Loucy (cell line): ENCODE results near the gene TTYH2.

Source experiments
- H2AFZ ChIP-seq: fragments of 200-600 bp; sonication (generic); 2 replicates; pipeline ENCODE4 v1.6.0; 2016; ENCODE audit warnings: antibody characterized with exemption, mild to moderate bottlenecking, low read length, moderate library complexity
- H3F3A ChIP-seq: fragments of 200-600 bp; 2 replicates; pipeline ENCODE4 v1.6.0; 2016; ENCODE audit warnings: antibody characterized with exemption, low read depth, mild to moderate bottlenecking
- H3K27me3 ChIP-seq: fragments of 200-600 bp; sonication (generic); 2 replicates; pipeline ENCODE4 v1.6.1; 2014; ENCODE audit warnings: low read length, mild to moderate bottlenecking; ENCODE audit not compliant: insufficient read depth, poor library complexity, severe bottlenecking
- H3K36me3 ChIP-seq: fragments of 200-600 bp; sonication (generic); 2 replicates; pipeline ENCODE4 v1.6.1; 2016; ENCODE audit warnings: low read length; ENCODE audit not compliant: insufficient read depth
- H3K4me1 ChIP-seq: fragments of 200-600 bp; sonication (generic); 2 replicates; pipeline ENCODE4 v1.5.1; 2014; ENCODE audit warnings: low read length, mild to moderate bottlenecking; ENCODE audit not compliant: insufficient read depth, poor library complexity, severe bottlenecking
- H3K4me2 ChIP-seq: fragments of 200-600 bp; sonication (generic); 2 replicates; pipeline ENCODE4 v1.6.0; 2014; ENCODE audit warnings: antibody characterized with exemption, low read length, low read depth, mild to moderate bottlenecking; ENCODE audit not compliant: poor library complexity, severe bottlenecking
- H3K4me3 ChIP-seq: fragments of 200-600 bp; sonication (generic); 2 replicates; pipeline ENCODE4 v1.5.1; 2014; ENCODE audit warnings: low read length, mild to moderate bottlenecking, mixed read lengths; ENCODE audit not compliant: poor library complexity, severe bottlenecking
- H3K79me2 ChIP-seq: fragments of 200-600 bp; sonication (generic); 2 replicates; pipeline ENCODE4 v1.6.1; 2014; ENCODE audit warnings: low read length; ENCODE audit not compliant: insufficient read depth
- H3K9ac ChIP-seq: fragments of 200-600 bp; sonication (generic); 2 replicates; pipeline ENCODE4 v1.6.0; 2014; ENCODE audit warnings: mild to moderate bottlenecking, low read depth, low read length, moderate library complexity; ENCODE audit not compliant: poor library complexity, severe bottlenecking
- H3K9me2 ChIP-seq: fragments of 200-600 bp; sonication (generic); replicated peaks from 2 replicates; pipeline ENCODE4 v1.6.1; 2016; ENCODE audit warnings: low read depth, low read length, mixed read lengths
- H3K9me3 ChIP-seq: fragments of 200-600 bp; sonication (generic); 2 replicates; pipeline ENCODE4 v1.6.1; 2014; ENCODE audit warnings: mild to moderate bottlenecking, antibody characterized with exemption, low read length, low read depth; ENCODE audit not compliant: insufficient read depth
- H4K20me1 ChIP-seq: fragments of 200-600 bp; sonication (generic); 2 replicates; pipeline ENCODE4 v1.6.0; 2014; ENCODE audit warnings: antibody characterized with exemption, low read length, mild to moderate bottlenecking; ENCODE audit not compliant: insufficient read depth, poor library complexity, severe bottlenecking
- EZH2phosphoT487 ChIP-seq: fragments of 200-600 bp; IDR thresholded peaks from 2 replicates; pipeline ENCODE4 v1.6.1; 2018; ENCODE audit warnings: antibody characterized with exemption, mild to moderate bottlenecking, moderate library complexity, borderline replicate concordance
- TF ChIP-seq, protein P1 (sequence below): fragments of 200-600 bp; sonication (generic); conservative IDR thresholded peaks from 2 replicates; pipeline ENCODE4 v1.5.1; 2014; ENCODE audit warnings: mild to moderate bottlenecking, antibody characterized with exemption, low read length

TTYH2 gene

DNA sequence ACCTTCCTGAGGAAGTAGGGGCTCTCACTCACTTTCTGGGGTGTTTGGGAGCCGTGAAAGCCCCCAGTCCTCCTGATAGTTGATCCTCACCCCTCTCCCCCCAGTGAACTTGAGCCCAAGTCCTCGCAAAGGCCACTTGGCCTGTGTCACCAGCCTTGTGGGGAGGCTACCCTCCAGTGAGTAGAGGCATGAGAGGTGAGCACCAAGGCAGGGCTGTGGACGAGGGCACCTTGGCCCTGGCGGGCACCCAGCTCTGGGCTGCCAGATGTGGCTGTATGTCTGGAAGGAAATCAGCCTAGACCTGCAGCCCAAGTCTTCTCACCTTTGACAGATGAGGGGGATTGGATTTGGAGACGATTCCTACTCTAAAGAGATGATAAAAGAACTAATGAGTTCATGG lies 3.1 kb downstream of the TTYH2 start:
- no peak overlapping the region for H2AFZ ChIP-seq
- no peaks in the 10 kb centered on the region for H3K9me2 ChIP-seq
- no peaks in the 10 kb centered on the region for H3K4me1 ChIP-seq
- H3F3A ChIP-seq: no peaks in the 10 kb centered on the region
- no peaks in the 10 kb centered on the region for H3K27me3 ChIP-seq
- H3K4me2 ChIP-seq: no peak overlapping the region
- no peaks in the 10 kb centered on the region for H4K20me1 ChIP-seq
- no peak overlapping the region for H3K9ac ChIP-seq
- no peak overlapping the region for H3K4me3 ChIP-seq
- H3K9me3 ChIP-seq: no peaks in the 10 kb centered on the region
- H3K36me3 ChIP-seq: peaks cover 4% of the 10 kb centered on the region; the same call in 1 of the 2 replicates
- no peak for TF ChIP-seq EZH2phosphoT487
- TF ChIP-seq, protein P1, sequence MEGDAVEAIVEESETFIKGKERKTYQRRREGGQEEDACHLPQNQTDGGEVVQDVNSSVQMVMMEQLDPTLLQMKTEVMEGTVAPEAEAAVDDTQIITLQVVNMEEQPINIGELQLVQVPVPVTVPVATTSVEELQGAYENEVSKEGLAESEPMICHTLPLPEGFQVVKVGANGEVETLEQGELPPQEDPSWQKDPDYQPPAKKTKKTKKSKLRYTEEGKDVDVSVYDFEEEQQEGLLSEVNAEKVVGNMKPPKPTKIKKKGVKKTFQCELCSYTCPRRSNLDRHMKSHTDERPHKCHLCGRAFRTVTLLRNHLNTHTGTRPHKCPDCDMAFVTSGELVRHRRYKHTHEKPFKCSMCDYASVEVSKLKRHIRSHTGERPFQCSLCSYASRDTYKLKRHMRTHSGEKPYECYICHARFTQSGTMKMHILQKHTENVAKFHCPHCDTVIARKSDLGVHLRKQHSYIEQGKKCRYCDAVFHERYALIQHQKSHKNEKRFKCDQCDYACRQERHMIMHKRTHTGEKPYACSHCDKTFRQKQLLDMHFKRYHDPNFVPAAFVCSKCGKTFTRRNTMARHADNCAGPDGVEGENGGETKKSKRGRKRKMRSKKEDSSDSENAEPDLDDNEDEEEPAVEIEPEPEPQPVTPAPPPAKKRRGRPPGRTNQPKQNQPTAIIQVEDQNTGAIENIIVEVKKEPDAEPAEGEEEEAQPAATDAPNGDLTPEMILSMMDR: no peak
- H3K79me2 ChIP-seq: no peaks in the 10 kb centered on the region

DNA sequence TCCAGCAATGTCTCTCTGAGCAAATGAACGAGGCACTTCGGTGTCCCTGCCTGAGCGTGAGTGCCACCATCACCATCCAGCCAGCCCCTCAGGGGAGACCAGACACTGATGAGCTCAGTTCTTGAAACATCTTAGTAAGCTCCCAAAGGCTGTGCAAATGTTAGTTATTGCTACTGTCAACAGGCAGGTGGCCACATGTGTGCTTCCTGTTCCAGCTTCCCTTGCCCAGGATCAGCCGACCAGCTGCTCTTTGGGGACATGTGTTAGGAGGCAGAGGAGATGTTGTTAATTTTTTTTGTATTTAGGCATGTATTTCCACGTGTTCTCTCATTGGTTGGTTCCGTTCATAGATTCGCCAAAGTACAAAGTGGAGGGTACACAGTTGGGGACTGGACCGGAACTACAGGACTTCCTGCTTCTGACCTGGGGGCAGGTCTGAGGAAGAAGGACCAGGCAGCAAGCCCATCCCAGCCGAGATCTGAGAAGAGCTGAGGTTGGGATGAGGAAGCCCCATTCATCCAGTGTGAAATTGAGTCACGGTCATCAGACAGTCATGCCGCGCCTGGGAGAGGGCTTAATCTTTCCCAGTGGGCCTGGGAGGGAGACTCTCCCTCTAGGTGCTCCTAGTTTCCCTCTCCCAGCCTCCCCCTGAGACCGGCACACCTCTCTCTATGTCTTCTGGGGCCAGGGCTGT lies 3.8 kb downstream of the TTYH2 start:
- H2AFZ ChIP-seq: no peak overlapping the region
- H3K4me1 ChIP-seq: no peaks in the 10 kb centered on the region
- H3K9ac ChIP-seq: no peak overlapping the region
- no peak overlapping the region for H3K4me3 ChIP-seq
- H3K9me2 ChIP-seq: no peaks in the 10 kb centered on the region
- TF ChIP-seq, protein P1: no peak
- TF ChIP-seq EZH2phosphoT487: no peak
- H3K4me2 ChIP-seq: no peak overlapping the region
- no peaks in the 10 kb centered on the region for H3K9me3 ChIP-seq
- H3K36me3 ChIP-seq: no peaks in the 10 kb centered on the region
- no peaks in the 10 kb centered on the region for H3F3A ChIP-seq
- H4K20me1 ChIP-seq: no peaks in the 10 kb centered on the region
- no peaks in the 10 kb centered on the region for H3K79me2 ChIP-seq
- H3K27me3 ChIP-seq: no peaks in the 10 kb centered on the region

- Histone ChIP-seq H3K79me2 (no peaks in the 10 kb centered on the region), H3K4me2 (no peak overlapping the region), H3K9me2 (no peaks in the 10 kb centered on the region), H3K27me3 (no peaks in the 10 kb centered on the region), H3K9me3 (no peaks in the 10 kb centered on the region), H3F3A (no peaks in the 10 kb centered on the region), H3K4me3 (no peak overlapping the region), H2AFZ (no peak overlapping the region), H3K9ac (no peak overlapping the region), H4K20me1 (no peaks in the 10 kb centered on the region), H3K4me1 (no peaks in the 10 kb centered on the region), H3K36me3 (no peaks in the 10 kb centered on the region)
- TF ChIP-seq EZH2phosphoT487: no peak
- TF ChIP-seq, protein P1: no peak
Measured at GRCh38 chr17:74217888-74218287, 4.5 kb downstream of the TTYH2 start.
